ENCODE results near the gene GALNT16.
A peak's percentile ranks its signal among the peaks of the same experiment; 100 is the strongest.

Gene GALNT16

GRCh38 chr14:69300601-69301221, 40.8 kb downstream of the GALNT16 start:
- no peak for DNase-seq (ENCODE audit: low read depth)
- no peak for TF ChIP-seq CTCF (IDR thresholded peaks at IDR 0.05; ENCODE audit: low read length, missing control alignments)
- H3K4me3 ChIP-seq (replicated peaks; ENCODE audit: low read depth, low read length) = no peak overlapping the region

- DNase-seq (ENCODE audit: low read depth) = no peak
- no peak overlapping the region for H3K4me3 ChIP-seq (replicated peaks; ENCODE audit: low read depth, low read length)
- TF ChIP-seq CTCF (IDR thresholded peaks at IDR 0.05; ENCODE audit: low read length, missing control alignments) = no peak
Measured at GRCh38 chr14:69303086-69303485, 43.1 kb downstream of the GALNT16 start.

- no peak for DNase-seq (ENCODE audit: low read depth)
- no peak for TF ChIP-seq CTCF (IDR thresholded peaks at IDR 0.05; ENCODE audit: low read length, missing control alignments)
- H3K4me3 ChIP-seq (replicated peaks; ENCODE audit: low read depth, low read length) = no peak overlapping the region
Measured at GRCh38 chr14:69312608-69313007, 52.6 kb downstream of the GALNT16 start.

- TF ChIP-seq CTCF (IDR thresholded peaks at IDR 0.05; ENCODE audit: low read length, missing control alignments) = no peak
- DNase-seq (ENCODE audit: low read depth) = no peak
- H3K4me3 ChIP-seq (replicated peaks; ENCODE audit: low read depth, low read length) = no peak overlapping the region
Measured at GRCh38 chr14:69313176-69313575, 53.2 kb downstream of the GALNT16 start.

GRCh38 chr14:69314327-69314726, 54.4 kb downstream of the GALNT16 start:
- DNase-seq (ENCODE audit: low read depth) = no peak
- TF ChIP-seq CTCF (IDR thresholded peaks at IDR 0.05; ENCODE audit: low read length, missing control alignments) = no peak
- no peak overlapping the region for H3K4me3 ChIP-seq (replicated peaks; ENCODE audit: low read depth, low read length)

- DNase-seq (ENCODE audit: low read depth) = peak; percentile 13
- no peak overlapping the region for H3K4me3 ChIP-seq (replicated peaks; ENCODE audit: low read depth, low read length)
- no peak for TF ChIP-seq CTCF (IDR thresholded peaks at IDR 0.05; ENCODE audit: low read length, missing control alignments)
Measured at GRCh38 chr14:69315301-69315700, 55.3 kb downstream of the GALNT16 start.

GRCh38 chr14:69316449-69317101, 56.6 kb downstream of the GALNT16 start:
- DNase-seq (ENCODE audit: low read depth) = no peak
- no peak for TF ChIP-seq CTCF (IDR thresholded peaks at IDR 0.05; ENCODE audit: low read length, missing control alignments)
- H3K4me3 ChIP-seq (replicated peaks; ENCODE audit: low read depth, low read length) = no peak overlapping the region

Data from fibroblast of pulmonary artery (primary cell).